GM23248 (cell line): ENCODE data around the gene MAPK10. TPM values are rescaled to one million over a fixed set of nuclear protein-coding genes. Genes with fewer than 3 reads are reported as not detected.

ENCODE experiments used
- DNase-seq: peaks from one replicate; pipeline ENCODE4 v3.0.0-alpha.2; 2015
- H2AFZ ChIP-seq: fragments of 200-600 bp; sonication (generic); 2 replicates; pipeline ENCODE4 v1.6.1; 2016; ENCODE audit warnings: antibody characterized with exemption
- H3F3A ChIP-seq: fragments of 200-600 bp; sonication (generic); 2 replicates; pipeline ENCODE4 v1.6.1; 2016; ENCODE audit warnings: mild to moderate bottlenecking, antibody characterized with exemption, mixed run types; ENCODE audit not compliant: insufficient read depth
- H3K27ac ChIP-seq: fragments of 200-600 bp; sonication (generic); 2 replicates; pipeline ENCODE4 v1.5.1; 2016; ENCODE audit warnings: mild to moderate bottlenecking
- H3K27me3 ChIP-seq: fragments of 200-600 bp; sonication (generic); replicated peaks from 2 replicates; pipeline ENCODE4 v1.6.1; 2016; ENCODE audit warnings: mild to moderate bottlenecking; ENCODE audit not compliant: insufficient read depth
- H3K36me3 ChIP-seq: fragments of 200-600 bp; sonication (generic); 2 replicates; pipeline ENCODE4 v1.6.1; 2016; ENCODE audit warnings: low read depth, mild to moderate bottlenecking
- H3K4me1 ChIP-seq: fragments of 200-600 bp; sonication (generic); 2 replicates; pipeline ENCODE4 v1.6.1; 2016; ENCODE audit warnings: mild to moderate bottlenecking; ENCODE audit not compliant: insufficient read depth
- H3K4me2 ChIP-seq: fragments of 200-600 bp; sonication (generic); one replicate; pipeline ENCODE4 v1.6.1; 2016; ENCODE audit warnings: mild to moderate bottlenecking; ENCODE audit not compliant: unreplicated experiment
- H3K4me3 ChIP-seq: fragments of 200-600 bp; sonication (generic); 2 replicates; pipeline ENCODE4 v1.5.1; 2016; ENCODE audit warnings: mild to moderate bottlenecking
- H3K79me2 ChIP-seq: fragments of 200-600 bp; sonication (generic); 2 replicates; pipeline ENCODE4 v1.6.1; 2016; ENCODE audit warnings: mild to moderate bottlenecking; ENCODE audit not compliant: insufficient read depth
- H3K9ac ChIP-seq: fragments of 200-600 bp; sonication (generic); 2 replicates; pipeline ENCODE4 v1.6.1; 2016; ENCODE audit warnings: mild to moderate bottlenecking
- H3K9me2 ChIP-seq: fragments of 200-600 bp; sonication (generic); 2 replicates; pipeline ENCODE4 v1.6.1; 2016; ENCODE audit warnings: mixed run types, mild to moderate bottlenecking, moderate library complexity; ENCODE audit not compliant: insufficient read depth
- H3K9me3 ChIP-seq: fragments of 200-600 bp; sonication (generic); one replicate; pipeline ENCODE4 v1.6.1; 2017; ENCODE audit warnings: low read depth
- H4K20me1 ChIP-seq: fragments of 200-600 bp; sonication (generic); 2 replicates; pipeline ENCODE4 v1.6.0; 2016; ENCODE audit not compliant: insufficient read depth
- EZH2 ChIP-seq: fragments of 200-600 bp; sonication (generic); IDR thresholded peaks from 2 replicates; pipeline ENCODE4 v1.6.1; 2018; ENCODE audit warnings: antibody characterized with exemption, mild to moderate bottlenecking; ENCODE audit not compliant: insufficient read depth, poor library complexity, severe bottlenecking
- EZH2phosphoT487 ChIP-seq: fragments of 200-600 bp; sonication (generic); IDR thresholded peaks from 2 replicates; pipeline ENCODE4 v1.6.1; 2018; ENCODE audit warnings: antibody characterized with exemption, moderate library complexity, mild to moderate bottlenecking, low read depth; ENCODE audit not compliant: insufficient read depth
- whole genome bisulfite sequencing, 2 experiments: methylation state at CpG; one replicate each; pipeline ENCODE4 v1.1.6; 2015 to 2017; ENCODE audit warnings: low lambda C conversion rate in 2 of 2, low coverage in 1 of 2; ENCODE audit errors: missing lambda C conversion rate in 2 of 2; 5-methylcytosine and 5-hydroxymethylcytosine counted together
- in situ Hi-C: fragments of 300-500 bp; cut with MboI; formaldehyde crosslinking; loops from 2 replicates; pipeline ENCODE4 v1.15.0; 2020
- polyA plus RNA-seq: library from polyadenylated mRNA; unstranded; fragments of >200 nt; fragmentation: Nextera tagmentation; extraction: Ambion mirVana; gene quantifications from 2 replicates; pipeline ENCODE4 v1.2.1, GENCODE V29; 2016
- total RNA-seq: library from RNA; depleted of rRNA; stranded (reverse); fragments of >200 nt; shearing (Covaris generic); gene quantifications from 2 replicates; pipeline ENCODE4 v1.2.3, GENCODE V29; 2014

The MAPK10 gene
- total and polyA plus RNA-seq, 2 experiments from 2014 or later, result 0.73 to 1.3 TPM

- in situ Hi-C loops, result no loop called here
- H3K36me3 ChIP-seq, result peaks cover 10% of the 10 kb centered on the region; the same call in 1 of the 2 replicates
- no peaks in the 10 kb centered on the region for H3K4me1 ChIP-seq
- H3K9me2 ChIP-seq, result no peaks in the 10 kb centered on the region
- no peak overlapping the region for H3K27ac ChIP-seq
- no peak overlapping the region for H3K9ac ChIP-seq
- 95 to 96% methylated on average over 6 of the region's 6 CpGs for WGBS, 2 experiments
- H4K20me1 ChIP-seq, result no peaks in the 10 kb centered on the region
- H3K79me2 ChIP-seq, result peaks cover 8% of the 10 kb centered on the region; the same call in 1 of the 2 replicates
- no peak for DNase-seq
- H3K4me3 ChIP-seq, result no peak overlapping the region
- no peaks in the 10 kb centered on the region for H3K9me3 ChIP-seq
- no peaks in the 10 kb centered on the region for H3K27me3 ChIP-seq
- no peak overlapping the region for H3K4me2 ChIP-seq
- no peaks in the 10 kb centered on the region; the same call in 1 of the 2 replicates for H3F3A ChIP-seq
- TF ChIP-seq EZH2 (no peak), EZH2phosphoT487 (no peak)
- H2AFZ ChIP-seq, result no peak overlapping the region
These were observed 364.5 kb downstream of the MAPK10 start for GRCh38 chr4:85995361-85995760.

GRCh38 chr4:85994576-85994975 is 365.3 kb downstream of the MAPK10 start:
- Histone ChIP-seq H3K36me3 (peaks cover 14% of the 10 kb centered on the region; the same call in 1 of the 2 replicates), H2AFZ (no peak overlapping the region), H3K9me3 (no peaks in the 10 kb centered on the region), H3K4me1 (no peaks in the 10 kb centered on the region), H3K4me2 (no peak overlapping the region), H3K9me2 (no peaks in the 10 kb centered on the region), H4K20me1 (no peaks in the 10 kb centered on the region), H3K79me2 (peaks cover 8% of the 10 kb centered on the region; the same call in 1 of the 2 replicates), H3K27me3 (no peaks in the 10 kb centered on the region), H3K9ac (no peak overlapping the region), H3K27ac (no peak overlapping the region), H3F3A (no peaks in the 10 kb centered on the region; the same call in 1 of the 2 replicates), H3K4me3 (no peak overlapping the region)
- DNase-seq, result peak; percentile 14
- in situ Hi-C loops, result no loop called here
- no peak for TF ChIP-seq EZH2
- no peak for TF ChIP-seq EZH2phosphoT487

- no peaks in the 10 kb centered on the region; the same call in 1 of the 2 replicates for H3F3A ChIP-seq
- TF ChIP-seq EZH2 (no peak), EZH2phosphoT487 (no peak)
- H3K9ac ChIP-seq, result no peak overlapping the region
- no peaks in the 10 kb centered on the region for H3K27me3 ChIP-seq
- H3K4me3 ChIP-seq, result no peak overlapping the region
- DNase-seq, result no peak
- no peaks in the 10 kb centered on the region for H3K9me2 ChIP-seq
- in situ Hi-C loops, result no loop called here
- no peak overlapping the region for H3K27ac ChIP-seq
- H3K9me3 ChIP-seq, result no peaks in the 10 kb centered on the region
- 90 to 95% methylated on average over 2 of the region's 2 CpGs for WGBS, 2 experiments
- H3K79me2 ChIP-seq, result peaks cover 7% of the 10 kb centered on the region; the same call in 1 of the 2 replicates
- H3K4me1 ChIP-seq, result no peaks in the 10 kb centered on the region
- H2AFZ ChIP-seq, result no peak overlapping the region
- H3K4me2 ChIP-seq, result no peak overlapping the region
- H4K20me1 ChIP-seq, result no peaks in the 10 kb centered on the region
- H3K36me3 ChIP-seq, result peaks cover 16% of the 10 kb centered on the region; the same call in 1 of the 2 replicates
These were observed 366.2 kb downstream of the MAPK10 start for GRCh38 chr4:85993641-85994040.

- no peaks in the 10 kb centered on the region for H3K79me2 ChIP-seq
- H3K4me1 ChIP-seq, result 0 out of 2 replicates have a peak, but pooled peaks cover 4% of the 10 kb centered on the region
- H3K36me3 ChIP-seq, result 0 out of 2 replicates have a peak, but pooled peaks cover 21% of the 10 kb centered on the region
- no peak overlapping the region for H3K9ac ChIP-seq
- no peak overlapping the region for H3K27ac ChIP-seq
- H3K4me2 ChIP-seq, result no peak overlapping the region
- TF ChIP-seq EZH2 (no peak), EZH2phosphoT487 (no peak)
- no peaks in the 10 kb centered on the region for H3K9me2 ChIP-seq
- no peaks in the 10 kb centered on the region for H3K27me3 ChIP-seq
- 82 to 96% methylated on average over 1 of the region's 1 CpG for WGBS, 2 experiments
- DNase-seq, result peak; percentile 27
- H3K9me3 ChIP-seq, result no peaks in the 10 kb centered on the region
- in situ Hi-C loops, result no loop called here
- H3K4me3 ChIP-seq, result no peak overlapping the region
- H2AFZ ChIP-seq, result no peak overlapping the region
- no peaks in the 10 kb centered on the region; the same call in 1 of the 2 replicates for H3F3A ChIP-seq
- H4K20me1 ChIP-seq, result no peaks in the 10 kb centered on the region
These were observed 373.6 kb downstream of the MAPK10 start for GRCh38 chr4:85986266-85986665.

GRCh38 chr4:85979276-85979675 is 380.6 kb downstream of the MAPK10 start:
- 0 out of 2 replicates have a peak, but pooled peaks cover 6% of the 10 kb centered on the region for H3K79me2 ChIP-seq
- H3K9me3 ChIP-seq, result no peaks in the 10 kb centered on the region
- no peak overlapping the region for H3K4me3 ChIP-seq
- no peaks in the 10 kb centered on the region for H3F3A ChIP-seq
- no peaks in the 10 kb centered on the region for H3K9me2 ChIP-seq
- WGBS, 2 experiments, result 91 to 100% methylated on average over 3 of the region's 3 CpGs
- peaks cover 32% of the 10 kb centered on the region for H3K36me3 ChIP-seq
- no peaks in the 10 kb centered on the region for H3K27me3 ChIP-seq
- no peak overlapping the region for H2AFZ ChIP-seq
- H4K20me1 ChIP-seq, result no peaks in the 10 kb centered on the region
- in situ Hi-C loops, result no loop called here
- no peak overlapping the region for H3K4me2 ChIP-seq
- no peak for DNase-seq
- no peak overlapping the region for H3K27ac ChIP-seq
- no peaks in the 10 kb centered on the region for H3K4me1 ChIP-seq
- H3K9ac ChIP-seq, result no peak overlapping the region
- no peak for TF ChIP-seq EZH2phosphoT487
- TF ChIP-seq EZH2, result no peak
